Activated CD4-positive, alpha-beta T cell treated with anti-CD3 and anti-CD28 coated beads, Interleukin-2, amount 10 ng/mL, durations not matched to agents 7 days and 5 days (primary cell): ENCODE measurements around the gene SEPTIN5. TPM values are rescaled to one million over a fixed set of nuclear protein-coding genes. Genes with fewer than 3 reads are reported as not detected.
"Not testable (repeated sequence)": the region's sequence is repeated elsewhere in the genome, so short reads cannot be mapped to it uniquely, and the experiment has no call there.

ENCODE experiments used
- CTCF ChIA-PET: fragments of 350-600 bp; sonication (Branson Sonifier 250); formaldehyde crosslinking; loops from one replicate; lab custom pipeline; 2021; ENCODE audit warnings: antibody characterized with exemption; lab: Charles Lee
- POLR2A ChIA-PET: fragments of 350-600 bp; sonication (Branson Sonifier 250); formaldehyde crosslinking; loops from one replicate; lab custom pipeline; 2021; ENCODE audit warnings: antibody characterized with exemption; lab: Charles Lee
- DNase-seq: peaks from one replicate; pipeline ENCODE4 v3.0.0-alpha.2; 2020
- H3K27ac Mint-ChIP-seq: one replicate; pipeline ENCODE4 v1.8.0; 2021; ENCODE audit warnings: mild to moderate bottlenecking, moderate library complexity, mixed read lengths
- H3K27me3 Mint-ChIP-seq: one replicate; pipeline ENCODE4 v1.8.0; 2021; ENCODE audit warnings: mixed read lengths
- H3K36me3 Mint-ChIP-seq: one replicate; pipeline ENCODE4 v1.8.0; 2021; ENCODE audit warnings: low read depth, mixed read lengths
- H3K4me1 Mint-ChIP-seq: one replicate; pipeline ENCODE4 v1.8.0; 2021; ENCODE audit warnings: mixed read lengths
- H3K4me3 Mint-ChIP-seq: one replicate; pipeline ENCODE4 v1.8.0; 2021; ENCODE audit warnings: mild to moderate bottlenecking, moderate library complexity, mixed read lengths
- H3K9me3 Mint-ChIP-seq: one replicate; pipeline ENCODE4 v1.8.0; 2021; ENCODE audit warnings: mixed read lengths
- total RNA-seq, 2 experiments: library from RNA; stranded (reverse); gene quantifications; one replicate each; pipeline ENCODE4 v1.2.3, GENCODE V29; 2021

The SEPTIN5 gene
- total RNA-seq, 2 experiments from 2014 or later: not detected

- no peaks in the 10 kb centered on the region for H3K9me3 Mint-ChIP-seq
- peaks cover 52% of the 10 kb centered on the region for H3K27me3 Mint-ChIP-seq
- no peaks in the 10 kb centered on the region for H3K36me3 Mint-ChIP-seq
- DNase-seq: no peak
- H3K4me3 Mint-ChIP-seq: no peak overlapping the region
- ChIA-PET CTCF (interaction anchor here (0.6 to 1.1 kb wide), 2 partner anchors 8 to 581 kb away, joined by 3 read pairs; no protein-coding TSS in a partner anchor), POLR2A (interaction anchor here (0.5 kb wide), 1 partner anchor 116 kb away, joined by 3 read pairs; no protein-coding TSS in a partner anchor)
- H3K27ac Mint-ChIP-seq: no peak overlapping the region
- peaks cover 8% of the 10 kb centered on the region for H3K4me1 Mint-ChIP-seq
These were observed 8.1 kb downstream of the SEPTIN5 start for GRCh38 chr22:19722178-19722981.

- H3K27ac Mint-ChIP-seq: no peak overlapping the region
- POLR2A ChIA-PET: interaction anchor here (0.5 kb wide), 1 partner anchor 116 kb away, joined by 3 read pairs; no protein-coding TSS in a partner anchor
- DNase-seq: no peak
- CTCF ChIA-PET: no interaction called here
- no peaks in the 10 kb centered on the region for H3K36me3 Mint-ChIP-seq
- peaks cover 5% of the 10 kb centered on the region for H3K4me1 Mint-ChIP-seq
- H3K9me3 Mint-ChIP-seq: no peaks in the 10 kb centered on the region
- H3K4me3 Mint-ChIP-seq: no peak overlapping the region
- peaks cover 48% of the 10 kb centered on the region for H3K27me3 Mint-ChIP-seq
These were observed 8.6 kb downstream of the SEPTIN5 start for GRCh38 chr22:19722982-19723231.

GRCh38 chr22:19723232-19723982 is 9.1 kb downstream of the SEPTIN5 start, which contains the start of gene GP1BB:
TSS of gene GP1BB (plus strand) at chr22:19723539. CDS start at chr22:19723570, 31 bp downstream.
- H3K4me1 Mint-ChIP-seq: peaks cover 5% of the 10 kb centered on the region
- POLR2A ChIA-PET: interaction anchor here (0.5 kb wide), 1 partner anchor 115 kb away, joined by 3 read pairs; no protein-coding TSS in a partner anchor
- no peaks in the 10 kb centered on the region for H3K36me3 Mint-ChIP-seq
- CTCF ChIA-PET: interaction anchor here (0.9 to 1.3 kb wide), 3 partner anchors 8 to 174 kb away, joined by 3 to 4 read pairs (median 3); no protein-coding TSS in a partner anchor
- H3K9me3 Mint-ChIP-seq: no peaks in the 10 kb centered on the region
- H3K27ac Mint-ChIP-seq: no peak within 1 kb of the TSS
- peak within 1 kb of the TSS; percentile 27 for H3K4me3 Mint-ChIP-seq
- H3K27me3 Mint-ChIP-seq: peaks cover 48% of the 10 kb centered on the region
- DNase-seq: no peak

GRCh38 chr22:19723983-19724827 is 9.9 kb downstream of the SEPTIN5 start:
- Mint-ChIP-seq H3K27ac (no peak overlapping the region), H3K27me3 (peaks cover 47% of the 10 kb centered on the region), H3K9me3 (no peaks in the 10 kb centered on the region), H3K4me3 (no peak overlapping the region), H3K36me3 (no peaks in the 10 kb centered on the region), H3K4me1 (peaks cover 4% of the 10 kb centered on the region)
- no peak for DNase-seq
- ChIA-PET CTCF (interaction anchor here (0.9 to 1.3 kb wide), 3 partner anchors 9 to 173 kb away, joined by 3 to 4 read pairs (median 3); no protein-coding TSS in a partner anchor), POLR2A (no interaction called here)

GRCh38 chr22:19724927-19725661 is 10.8 kb downstream of the SEPTIN5 start:
- ChIA-PET POLR2A (no interaction called here), CTCF (no interaction called here)
- Mint-ChIP-seq H3K27me3 (peaks cover 38% of the 10 kb centered on the region), H3K4me3 (no peak overlapping the region), H3K9me3 (no peaks in the 10 kb centered on the region), H3K4me1 (no peaks in the 10 kb centered on the region), H3K27ac (no peak overlapping the region), H3K36me3 (no peaks in the 10 kb centered on the region)
- no peak for DNase-seq

GRCh38 chr22:19726064-19726788 is 11.9 kb downstream of the SEPTIN5 start:
- peaks cover 27% of the 10 kb centered on the region for H3K27me3 Mint-ChIP-seq
- DNase-seq, H3K36me3 Mint-ChIP-seq, H3K9me3 Mint-ChIP-seq, H3K27ac Mint-ChIP-seq, CTCF ChIA-PET, H3K4me3 Mint-ChIP-seq, POLR2A ChIA-PET, H3K4me1 Mint-ChIP-seq: not testable (repeated sequence)

GRCh38 chr22:19727310-19728150 is 13.2 kb downstream of the SEPTIN5 start:
- Mint-ChIP-seq H3K27ac (no peak overlapping the region), H3K27me3 (peaks cover 21% of the 10 kb centered on the region), H3K36me3 (no peaks in the 10 kb centered on the region), H3K4me3 (no peak overlapping the region), H3K9me3 (no peaks in the 10 kb centered on the region), H3K4me1 (peaks cover 3% of the 10 kb centered on the region)
- ChIA-PET CTCF (no interaction called here), POLR2A (no interaction called here)
- DNase-seq: no peak

GRCh38 chr22:19728271-19728670 is 14.0 kb downstream of the SEPTIN5 start:
- Mint-ChIP-seq H3K27me3 (peaks cover 14% of the 10 kb centered on the region), H3K4me3 (no peak overlapping the region), H3K9me3 (no peaks in the 10 kb centered on the region), H3K36me3 (no peaks in the 10 kb centered on the region), H3K27ac (no peak overlapping the region), H3K4me1 (peaks cover 3% of the 10 kb centered on the region)
- CTCF ChIA-PET: no interaction called here
- POLR2A ChIA-PET: no interaction called here
- DNase-seq: no peak

- Mint-ChIP-seq H3K27ac (no peak overlapping the region), H3K4me3 (no peak overlapping the region), H3K36me3 (no peaks in the 10 kb centered on the region), H3K4me1 (peaks cover 3% of the 10 kb centered on the region), H3K9me3 (no peaks in the 10 kb centered on the region), H3K27me3 (peaks cover 12% of the 10 kb centered on the region)
- DNase-seq: no peak
- POLR2A ChIA-PET: no interaction called here
- CTCF ChIA-PET: no interaction called here
These were observed 14.5 kb downstream of the SEPTIN5 start for GRCh38 chr22:19728836-19729235.

- DNase-seq: no peak
- peaks cover 10% of the 10 kb centered on the region for H3K27me3 Mint-ChIP-seq
- CTCF ChIA-PET: interaction anchor here (1.0 to 2.8 kb wide), 11 partner anchors 9 to 224 kb away, joined by 3 to 27 read pairs (median 6); no protein-coding TSS in a partner anchor
- no peaks in the 10 kb centered on the region for H3K9me3 Mint-ChIP-seq
- H3K27ac Mint-ChIP-seq: no peak overlapping the region
- H3K4me3 Mint-ChIP-seq: no peak overlapping the region
- H3K4me1 Mint-ChIP-seq: peaks cover 3% of the 10 kb centered on the region
- POLR2A ChIA-PET: no interaction called here
- H3K36me3 Mint-ChIP-seq: no peaks in the 10 kb centered on the region
These were observed 15.2 kb downstream of the SEPTIN5 start for GRCh38 chr22:19729507-19729906.

- peaks cover 3% of the 10 kb centered on the region for H3K4me1 Mint-ChIP-seq
- no peak overlapping the region for H3K27ac Mint-ChIP-seq
- no peak for DNase-seq
- no peaks in the 10 kb centered on the region for H3K36me3 Mint-ChIP-seq
- peaks cover 3% of the 10 kb centered on the region for H3K27me3 Mint-ChIP-seq
- no peaks in the 10 kb centered on the region for H3K9me3 Mint-ChIP-seq
- POLR2A ChIA-PET: no interaction called here
- CTCF ChIA-PET: interaction anchor here (0.6 to 2.8 kb wide), 28 partner anchors 8 to 371 kb away, joined by 3 to 27 read pairs (median 4); partner anchors contain the start of genes COMT and TXNRD2
- H3K4me3 Mint-ChIP-seq: no peak overlapping the region
These were observed 15.9 kb downstream of the SEPTIN5 start for GRCh38 chr22:19730198-19730597.
